Central memory CD8-positive, alpha-beta T cell (primary cell): ENCODE results near the gene MYOF.

Source experiments
- ATAC-seq: fragments of 150-1000 bp; cut with Tn5 transposase; replicated peaks from 2 replicates; pipeline ENCODE4 v1.10.0; 2022; ENCODE audit warnings: mild to moderate bottlenecking, moderate FRiP score, moderate number of reproducible peaks; ENCODE audit not compliant: poor library complexity, severe bottlenecking; ENCODE audit errors: extremely low read depth
- DNase-seq, 2 donors: peaks; one replicate each; pipeline ENCODE4 v3.0.0; 2021; ENCODE audit warnings: low spot score in 2 of 2
- H3K27ac Mint-ChIP-seq: one replicate; pipeline ENCODE4 v1.8.0; 2022; ENCODE audit warnings: low read depth, mild to moderate bottlenecking, moderate library complexity, mixed read lengths
- H3K27me3 Mint-ChIP-seq: one replicate; pipeline ENCODE4 v1.8.0; 2022; ENCODE audit warnings: mixed read lengths
- H3K36me3 Mint-ChIP-seq: one replicate; pipeline ENCODE4 v1.8.0; 2022; ENCODE audit warnings: mild to moderate bottlenecking, moderate library complexity, mixed read lengths; ENCODE audit not compliant: insufficient read depth
- H3K4me1 Mint-ChIP-seq: one replicate; pipeline ENCODE4 v1.8.0; 2022; ENCODE audit warnings: mixed read lengths
- H3K4me3 Mint-ChIP-seq: one replicate; pipeline ENCODE4 v1.8.0; 2022; ENCODE audit warnings: mild to moderate bottlenecking, moderate library complexity, mixed read lengths
- H3K9me3 Mint-ChIP-seq: one replicate; pipeline ENCODE4 v1.8.0; 2022; ENCODE audit warnings: mixed read lengths

Gene MYOF

GRCh38 chr10:93406364-93407145, 75.6 kb downstream of the MYOF start:
- no peak overlapping the region for H3K4me3 Mint-ChIP-seq
- H3K27me3 Mint-ChIP-seq = no peaks in the 10 kb centered on the region
- H3K36me3 Mint-ChIP-seq = no peaks in the 10 kb centered on the region
- DNase-seq (no peak), ATAC-seq (no peak)
- peaks cover 10% of the 10 kb centered on the region for H3K4me1 Mint-ChIP-seq
- no peaks in the 10 kb centered on the region for H3K9me3 Mint-ChIP-seq
- H3K27ac Mint-ChIP-seq = no peak overlapping the region

GRCh38 chr10:93404048-93404354, 78.1 kb downstream of the MYOF start:
- H3K4me3 Mint-ChIP-seq = no peak overlapping the region
- no peaks in the 10 kb centered on the region for H3K9me3 Mint-ChIP-seq
- H3K4me1 Mint-ChIP-seq = no peaks in the 10 kb centered on the region
- H3K36me3 Mint-ChIP-seq = no peaks in the 10 kb centered on the region
- no peak for DNase-seq
- no peaks in the 10 kb centered on the region for H3K27me3 Mint-ChIP-seq
- H3K27ac Mint-ChIP-seq = no peak overlapping the region
- no peak for ATAC-seq

GRCh38 chr10:93403152-93404047, 78.7 kb downstream of the MYOF start:
- H3K27ac Mint-ChIP-seq = no peak overlapping the region
- no peaks in the 10 kb centered on the region for H3K9me3 Mint-ChIP-seq
- no peak for ATAC-seq
- H3K27me3 Mint-ChIP-seq = peaks cover 4% of the 10 kb centered on the region
- H3K4me3 Mint-ChIP-seq = no peak overlapping the region
- H3K36me3 Mint-ChIP-seq = no peaks in the 10 kb centered on the region
- DNase-seq = no peak
- no peaks in the 10 kb centered on the region for H3K4me1 Mint-ChIP-seq

- no peak overlapping the region for H3K4me3 Mint-ChIP-seq
- no peak for ATAC-seq
- H3K27me3 Mint-ChIP-seq = peaks cover 8% of the 10 kb centered on the region
- no peaks in the 10 kb centered on the region for H3K4me1 Mint-ChIP-seq
- H3K9me3 Mint-ChIP-seq = no peaks in the 10 kb centered on the region
- H3K36me3 Mint-ChIP-seq = no peaks in the 10 kb centered on the region
- no peak overlapping the region for H3K27ac Mint-ChIP-seq
- no peak for DNase-seq
Observed at GRCh38 chr10:93402192-93402591, 79.9 kb downstream of the MYOF start.

GRCh38 chr10:93398528-93398927, 83.6 kb downstream of the MYOF start:
- ATAC-seq (no peak), DNase-seq (no peak)
- Mint-ChIP-seq H3K27me3 (peaks cover 8% of the 10 kb centered on the region), H3K4me3 (no peak overlapping the region), H3K27ac (no peak overlapping the region), H3K36me3 (no peaks in the 10 kb centered on the region), H3K9me3 (no peaks in the 10 kb centered on the region), H3K4me1 (no peaks in the 10 kb centered on the region)

- H3K27ac Mint-ChIP-seq = no peak overlapping the region
- no peak overlapping the region for H3K4me3 Mint-ChIP-seq
- H3K27me3 Mint-ChIP-seq = peaks cover 10% of the 10 kb centered on the region
- no peaks in the 10 kb centered on the region for H3K9me3 Mint-ChIP-seq
- no peaks in the 10 kb centered on the region for H3K36me3 Mint-ChIP-seq
- no peaks in the 10 kb centered on the region for H3K4me1 Mint-ChIP-seq
- DNase-seq = no peak
- ATAC-seq = no peak
Observed at GRCh38 chr10:93397020-93397419, 85.1 kb downstream of the MYOF start.

GRCh38 chr10:93393211-93393610, 88.9 kb downstream of the MYOF start:
- Mint-ChIP-seq H3K27ac (no peak overlapping the region), H3K27me3 (peaks cover 28% of the 10 kb centered on the region), H3K9me3 (no peaks in the 10 kb centered on the region), H3K4me1 (no peaks in the 10 kb centered on the region), H3K36me3 (no peaks in the 10 kb centered on the region), H3K4me3 (no peak overlapping the region)
- DNase-seq (no peak), ATAC-seq (no peak)

DNA sequence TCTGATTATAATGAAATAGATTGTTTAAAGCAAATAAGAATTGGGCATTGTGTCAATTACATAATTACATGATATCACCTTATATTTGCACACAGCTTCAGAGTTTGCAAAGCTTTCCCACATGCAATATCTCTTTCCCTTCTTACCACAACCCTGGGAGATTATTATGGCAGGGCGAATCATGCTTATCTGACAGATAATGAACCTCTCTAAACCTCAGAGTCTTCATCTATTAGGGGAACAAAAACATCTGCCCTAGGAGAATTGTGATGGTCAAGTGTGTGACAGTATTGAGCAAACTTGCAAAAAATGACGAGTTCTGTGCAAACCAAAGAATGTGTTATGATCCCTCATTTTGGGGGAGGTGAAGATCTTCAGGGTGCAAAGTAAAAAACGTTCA, 90.0 kb downstream of the MYOF start:
- peaks cover 7% of the 10 kb centered on the region for H3K4me1 Mint-ChIP-seq
- H3K27me3 Mint-ChIP-seq = peaks cover 26% of the 10 kb centered on the region
- H3K36me3 Mint-ChIP-seq = peaks cover 4% of the 10 kb centered on the region
- no peak for ATAC-seq
- no peak overlapping the region for H3K27ac Mint-ChIP-seq
- no peaks in the 10 kb centered on the region for H3K9me3 Mint-ChIP-seq
- H3K4me3 Mint-ChIP-seq = no peak overlapping the region
- DNase-seq = no peak

DNA sequence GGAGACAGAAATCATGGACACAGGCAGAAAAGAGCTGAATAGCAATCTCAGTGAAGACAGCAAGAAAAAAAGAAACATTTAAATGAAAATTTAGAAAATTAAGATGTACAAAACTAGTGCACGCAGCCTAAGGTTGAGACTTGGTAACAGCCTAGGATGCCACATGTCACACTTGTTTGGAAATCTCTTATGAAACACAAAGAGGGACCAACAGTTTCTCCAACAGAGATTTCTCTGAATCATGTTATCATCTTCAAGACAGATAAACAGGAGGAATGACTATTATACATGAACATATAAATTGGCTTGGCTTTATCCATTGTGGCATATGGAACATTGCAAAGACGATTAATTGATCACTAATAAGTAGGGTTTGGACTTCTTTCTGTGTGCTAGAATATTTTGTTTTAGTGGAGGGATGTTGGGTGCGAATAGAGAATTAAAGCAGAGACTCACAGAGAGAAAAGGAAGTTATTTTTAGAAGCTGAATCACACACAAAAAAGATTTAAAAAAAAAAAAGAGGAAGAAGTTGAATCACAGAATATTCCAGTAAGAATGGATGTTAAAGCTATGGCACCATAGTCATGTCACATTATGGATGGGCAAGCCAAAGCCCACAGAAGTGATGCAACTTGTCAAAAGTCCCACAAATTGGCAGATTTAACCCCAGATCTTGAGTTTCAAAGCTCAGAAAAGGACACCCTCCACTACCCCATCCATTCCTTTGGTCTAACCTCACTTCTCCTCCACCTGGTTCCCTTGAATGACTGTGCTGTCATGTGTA, 91.6 kb downstream of the MYOF start:
- ATAC-seq (no peak), DNase-seq (no peak)
- peaks cover 7% of the 10 kb centered on the region for H3K36me3 Mint-ChIP-seq
- H3K27me3 Mint-ChIP-seq = peaks cover 26% of the 10 kb centered on the region
- H3K27ac Mint-ChIP-seq = no peak overlapping the region
- no peak overlapping the region for H3K4me3 Mint-ChIP-seq
- peaks cover 19% of the 10 kb centered on the region for H3K4me1 Mint-ChIP-seq
- no peaks in the 10 kb centered on the region for H3K9me3 Mint-ChIP-seq

GRCh38 chr10:93386631-93387369, 95.3 kb downstream of the MYOF start:
- ATAC-seq = peak; percentile 64
- Mint-ChIP-seq H3K4me3 (peak overlapping the region; percentile 51), H3K36me3 (peaks cover 11% of the 10 kb centered on the region)

DNA sequence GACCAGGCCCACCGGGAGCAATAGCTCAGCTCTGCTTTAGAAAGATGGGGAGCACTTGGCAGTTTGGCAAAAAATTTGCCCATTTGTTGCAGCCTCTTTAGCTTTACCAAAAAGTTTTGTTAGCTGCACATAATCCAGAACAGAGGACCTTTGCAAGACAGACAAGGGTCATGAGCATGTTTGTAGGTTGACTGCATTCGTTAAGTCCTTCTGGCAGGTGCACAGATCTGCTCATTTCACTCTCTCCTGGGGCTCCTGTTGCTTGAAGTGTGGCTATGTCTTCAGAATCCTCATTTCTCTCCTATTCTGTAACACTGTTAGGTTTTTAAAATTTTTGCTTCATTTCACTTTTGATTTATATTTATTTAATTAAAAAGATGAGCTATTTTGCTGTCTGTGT, 96.8 kb downstream of the MYOF start:
- H3K9me3 Mint-ChIP-seq = no peaks in the 10 kb centered on the region
- H3K36me3 Mint-ChIP-seq = peaks cover 11% of the 10 kb centered on the region
- DNase-seq (no peak), ATAC-seq (no peak)
- H3K4me1 Mint-ChIP-seq = peaks cover 19% of the 10 kb centered on the region
- H3K27ac Mint-ChIP-seq = peak overlapping the region; percentile 19
- H3K4me3 Mint-ChIP-seq = no peak overlapping the region
- peaks cover 8% of the 10 kb centered on the region for H3K27me3 Mint-ChIP-seq

More at GRCh38 chr10:93386631-93387369, 95.3 kb downstream of the MYOF start:
- H3K27ac Mint-ChIP-seq = peak overlapping the region; percentile 91
- DNase-seq = no peak
- H3K9me3 Mint-ChIP-seq = no peaks in the 10 kb centered on the region
- peaks cover 22% of the 10 kb centered on the region for H3K27me3 Mint-ChIP-seq
- peaks cover 19% of the 10 kb centered on the region for H3K4me1 Mint-ChIP-seq

GRCh38 chr10:93384006-93384405, 98.1 kb downstream of the MYOF start:
- H3K4me3 Mint-ChIP-seq = no peak overlapping the region
- no peaks in the 10 kb centered on the region for H3K27me3 Mint-ChIP-seq
- ATAC-seq = no peak
- no peaks in the 10 kb centered on the region for H3K9me3 Mint-ChIP-seq
- peaks cover 30% of the 10 kb centered on the region for H3K4me1 Mint-ChIP-seq
- no peak overlapping the region for H3K27ac Mint-ChIP-seq
- peaks cover 11% of the 10 kb centered on the region for H3K36me3 Mint-ChIP-seq
- DNase-seq = no peak
